ENCODE results near the gene TMEM86A.
"Not testable (repeated sequence)": the region's sequence is repeated elsewhere in the genome, so short reads cannot be mapped to it uniquely, and the experiment has no call there.

The TMEM86A gene, protein sequence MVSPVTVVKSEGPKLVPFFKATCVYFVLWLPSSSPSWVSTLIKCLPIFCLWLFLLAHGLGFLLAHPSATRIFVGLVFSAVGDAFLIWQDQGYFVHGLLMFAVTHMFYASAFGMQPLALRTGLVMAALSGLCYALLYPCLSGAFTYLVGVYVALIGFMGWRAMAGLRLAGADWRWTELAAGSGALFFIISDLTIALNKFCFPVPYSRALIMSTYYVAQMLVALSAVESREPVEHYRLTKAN

DNA sequence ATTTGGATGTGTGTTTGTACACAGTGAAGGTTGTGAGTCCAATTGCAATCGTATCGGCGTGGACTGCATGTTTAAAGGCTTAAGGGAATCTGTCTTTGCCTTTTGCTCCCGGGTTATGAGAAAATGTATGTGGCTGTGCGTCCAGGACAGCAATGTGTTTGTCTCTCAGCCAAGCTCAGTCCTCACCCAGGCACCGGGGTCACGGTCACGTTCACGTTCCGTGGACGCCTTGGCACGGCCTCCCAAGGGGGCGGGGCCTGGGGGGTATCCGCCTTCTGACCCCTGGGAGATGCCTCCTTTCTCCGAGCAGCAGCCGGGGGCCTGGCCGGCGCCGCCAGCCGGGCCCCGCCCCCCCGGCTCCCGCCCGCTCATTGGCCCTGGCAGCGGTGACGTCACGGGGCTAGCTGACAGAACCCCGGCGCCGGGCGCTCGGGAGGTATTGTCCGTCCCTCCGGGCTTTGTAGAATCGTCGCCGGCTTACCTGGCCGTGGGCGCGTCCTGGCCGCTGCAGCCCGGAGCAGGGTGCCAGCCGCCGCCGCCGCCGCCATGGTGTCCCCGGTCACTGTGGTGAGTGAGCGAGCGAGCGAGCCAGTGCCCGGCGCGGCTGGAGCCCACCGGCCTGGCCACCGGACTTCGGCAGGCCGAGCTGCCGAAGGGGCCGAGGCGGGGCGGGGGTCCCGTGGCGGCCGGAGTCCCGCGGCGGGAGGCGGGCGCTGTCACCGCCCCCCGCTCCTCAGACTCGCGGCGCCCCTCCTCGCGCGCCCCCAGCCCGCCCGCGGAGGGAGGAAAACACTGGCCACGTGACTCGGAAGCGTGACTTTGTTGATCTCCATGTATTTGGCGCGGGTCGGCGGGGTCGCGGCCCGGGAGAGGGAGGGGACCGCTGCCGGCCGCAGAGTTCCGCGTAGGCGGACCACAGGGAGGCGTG is at the start of gene TMEM86A:
TSS of gene TMEM86A (plus strand) at position 439 of the 928 bp plus-strand sequence. CDS start at position 547, 108 bp downstream.
- DNase-seq, result peak; percentile 93

DNA sequence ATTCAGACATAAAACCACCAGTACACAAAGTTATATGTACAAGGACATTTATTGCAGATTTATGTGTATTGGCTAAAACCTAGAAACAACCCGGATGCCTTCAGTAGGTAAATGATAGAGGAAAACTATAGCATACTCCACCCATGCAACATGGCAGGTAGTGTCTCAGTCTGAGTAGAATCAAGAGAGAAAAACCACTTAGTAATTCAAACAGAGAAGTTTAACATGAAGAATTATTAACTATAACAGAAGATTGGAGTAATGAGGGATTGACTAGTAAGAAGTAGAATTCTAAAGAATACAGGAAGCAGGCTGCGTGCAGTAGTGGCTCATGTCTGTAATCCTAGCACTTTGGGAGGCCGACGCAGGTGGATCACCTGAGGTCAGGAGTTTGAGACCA is 48.2 kb upstream of the TMEM86A start:
- DNase-seq, result no peak

DNA sequence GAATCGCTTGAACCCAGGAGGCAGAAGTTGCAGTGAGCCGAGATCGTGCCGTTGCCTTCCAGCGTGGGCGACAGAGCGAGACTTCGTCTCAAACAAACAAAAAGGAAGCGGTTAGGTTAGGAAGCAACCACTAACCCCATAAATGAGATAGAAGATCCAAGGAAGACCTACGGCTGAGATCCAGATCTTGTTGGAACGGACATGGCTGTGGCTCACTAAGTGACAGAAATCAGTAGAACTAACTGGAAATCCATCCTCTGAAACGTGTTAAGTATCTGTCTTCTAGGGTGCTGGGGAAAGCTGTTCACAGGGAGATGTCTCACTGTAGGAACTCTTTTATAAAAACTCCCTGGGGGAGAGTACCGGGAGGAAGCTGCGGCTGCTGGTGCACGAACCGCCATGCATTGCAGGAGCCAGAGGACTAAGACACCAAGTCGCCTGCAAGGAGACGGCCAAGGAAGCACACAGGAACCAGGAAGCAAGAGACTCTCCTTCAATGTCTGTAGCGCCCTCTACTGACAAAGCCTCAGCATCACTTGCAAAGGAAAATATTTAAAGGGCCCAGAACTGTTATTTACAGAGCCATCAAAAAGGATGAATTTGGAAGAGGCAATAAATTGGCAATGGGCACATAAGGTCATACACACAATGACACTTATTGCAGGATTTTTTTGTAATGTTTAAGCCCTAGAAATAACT is 47.6 kb upstream of the TMEM86A start:
- peak; percentile 59 for DNase-seq

DNA sequence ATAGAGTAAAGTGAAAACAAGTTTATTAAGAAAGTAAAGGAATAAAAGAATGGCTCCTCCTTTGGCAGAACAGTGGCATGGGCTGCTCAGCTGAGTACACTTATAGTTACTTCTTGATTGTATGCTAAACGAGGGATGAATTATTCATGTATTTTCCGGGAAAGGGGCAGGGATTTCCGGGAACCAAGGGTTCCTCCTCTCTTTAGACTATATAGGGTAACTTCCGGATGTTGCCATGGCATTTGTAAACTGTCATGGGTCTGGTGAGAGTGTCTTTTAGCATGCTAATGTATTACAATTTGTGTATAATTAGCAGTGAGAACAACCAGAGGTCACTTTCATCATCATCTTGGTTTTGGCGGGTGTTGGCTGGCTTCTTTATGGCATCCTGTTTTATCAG is 40.9 kb upstream of the TMEM86A start:
- DNase-seq, result no peak

DNA sequence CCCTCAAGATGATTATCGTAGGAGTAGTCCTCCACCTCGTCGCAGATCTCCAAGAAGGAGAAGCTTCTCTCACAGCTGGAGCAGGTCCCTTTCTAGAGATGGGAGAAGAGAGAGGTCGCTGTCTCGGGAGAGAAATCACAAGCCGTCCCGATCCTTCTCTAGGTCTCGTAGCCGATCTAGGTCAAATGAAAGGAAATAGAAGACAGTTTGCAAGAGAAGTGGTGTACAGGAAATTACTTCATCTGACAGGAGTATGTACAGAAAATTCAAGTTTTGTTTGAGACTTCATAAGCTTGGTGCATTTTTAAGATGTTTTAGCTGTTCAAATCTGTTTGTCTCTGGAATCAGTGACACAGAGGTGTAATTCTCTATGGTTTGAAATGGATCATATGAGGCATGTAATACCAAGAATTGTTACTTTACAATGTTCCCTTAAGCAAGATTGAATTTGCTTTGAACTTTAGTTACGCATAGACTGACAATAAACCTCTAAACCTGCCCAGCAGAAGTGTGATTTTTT is 33.2 kb upstream of the TMEM86A start:
- not testable (repeated sequence) for DNase-seq

DNA sequence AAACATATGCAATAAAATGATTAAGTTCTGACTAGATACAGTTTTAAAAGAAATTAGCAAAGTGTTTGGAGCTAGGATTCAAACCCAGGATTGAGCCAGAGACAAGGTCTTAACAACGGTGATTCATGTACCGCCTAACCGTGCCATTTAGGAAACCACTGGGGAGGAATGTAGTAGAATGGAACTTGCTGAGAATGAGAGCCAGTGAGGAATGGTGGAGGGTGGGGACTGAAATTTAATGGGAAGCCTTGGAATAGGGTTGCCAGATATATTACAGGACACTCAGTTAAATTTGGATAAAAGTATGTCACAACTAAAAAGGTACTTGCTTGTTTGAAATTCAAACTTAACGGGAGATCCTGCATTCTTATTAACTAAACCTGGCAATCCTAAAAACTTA is 30.4 kb upstream of the TMEM86A start:
- DNase-seq, result no peak

DNA sequence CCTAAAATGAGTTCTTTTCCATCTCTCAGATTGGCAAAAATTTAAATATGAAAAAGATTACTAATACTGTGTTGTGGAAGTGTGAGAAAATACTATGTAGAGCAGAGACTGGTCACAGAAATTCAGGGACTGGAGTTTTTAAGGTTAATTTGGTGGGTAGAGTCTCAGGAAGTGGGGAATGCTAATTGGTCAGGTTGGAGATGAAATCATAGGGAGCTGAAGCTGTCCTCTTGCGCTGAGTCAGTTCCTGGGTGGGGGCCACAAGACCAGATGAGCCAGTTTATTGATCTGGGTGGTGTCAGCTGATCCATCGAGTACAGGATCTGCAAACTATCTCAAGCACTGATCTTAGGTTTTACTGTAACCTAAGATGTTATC is 29.4 kb upstream of the TMEM86A start:
- DNase-seq, result no peak

DNA sequence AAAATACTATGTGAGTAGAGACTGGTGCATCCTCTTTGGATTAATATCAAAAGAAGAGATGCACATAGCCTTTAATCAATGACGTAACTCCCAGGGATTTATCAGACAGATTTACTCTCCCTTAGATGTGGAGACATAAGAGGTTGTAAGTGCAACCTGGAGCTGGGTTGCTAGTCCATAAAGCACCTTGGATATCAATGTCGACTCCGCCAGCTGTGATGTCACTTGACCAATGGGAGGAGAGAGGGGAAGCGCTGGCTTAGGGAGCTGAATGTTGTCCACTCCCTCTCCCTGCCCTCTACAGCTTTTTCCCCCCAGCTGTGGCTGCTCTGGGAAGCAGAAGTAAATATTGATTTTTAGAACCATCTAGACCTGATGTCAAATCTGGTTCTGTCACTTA is 28.9 kb upstream of the TMEM86A start:
- DNase-seq, result no peak

DNA sequence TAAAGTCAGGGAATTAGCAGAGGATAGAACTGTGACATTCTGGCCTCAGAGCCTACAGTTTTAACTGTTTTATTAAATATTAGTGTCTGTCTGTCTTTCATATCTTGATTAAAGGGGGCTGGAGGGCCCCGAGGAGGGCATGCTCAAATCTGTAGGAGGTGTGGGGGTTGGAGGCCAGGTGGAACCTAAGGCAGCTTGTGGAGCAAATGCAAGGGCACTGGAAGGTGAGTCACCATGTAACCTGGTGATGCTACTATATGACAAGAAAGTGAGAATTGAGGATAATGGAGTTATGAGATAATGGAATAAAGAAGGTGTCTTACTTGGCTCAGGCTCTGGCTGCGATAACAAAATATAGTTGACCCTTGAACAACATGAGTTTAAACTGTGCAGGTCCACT is 27.3 kb upstream of the TMEM86A start:
- peak; percentile 41 for DNase-seq

DNA sequence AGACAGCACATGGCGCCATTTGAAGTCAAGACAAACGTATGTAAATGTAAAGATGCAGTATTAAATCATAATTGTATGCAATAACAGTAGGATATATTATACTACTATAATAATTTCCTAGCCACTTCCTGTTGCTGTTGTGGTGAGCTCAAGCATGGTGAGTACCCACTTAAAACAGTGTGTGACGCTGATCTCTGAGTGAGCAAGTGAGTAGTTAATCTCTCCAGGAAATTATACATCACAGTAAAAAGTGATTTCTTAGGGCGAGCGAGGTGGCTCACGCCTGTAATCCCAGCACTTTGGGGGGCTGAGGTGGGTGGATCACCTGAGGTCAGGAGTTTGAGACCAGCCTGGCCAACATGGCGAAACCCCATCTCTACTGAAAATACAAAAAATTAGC is 26.4 kb upstream of the TMEM86A start:
- peak; percentile 35 for DNase-seq

DNA sequence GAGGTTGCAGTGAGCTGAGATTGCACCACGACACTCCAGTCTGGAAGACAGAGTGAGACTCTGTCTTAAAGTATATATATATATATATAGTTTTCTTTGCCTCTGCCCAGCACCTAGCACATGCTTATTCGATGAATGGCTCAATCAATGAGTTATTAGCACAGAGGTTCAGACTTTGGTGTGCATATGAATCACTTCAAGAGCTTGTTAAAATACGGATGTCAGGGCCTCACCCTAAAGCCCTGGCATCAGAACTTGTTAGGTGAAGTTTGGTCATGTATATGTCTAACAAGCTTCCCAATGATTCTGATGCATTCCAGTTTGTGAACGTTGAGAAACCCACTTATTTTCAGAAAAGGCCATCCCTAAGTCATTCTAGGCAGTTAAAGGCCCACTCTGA is 21.8 kb upstream of the TMEM86A start:
- DNase-seq, result no peak

DNA sequence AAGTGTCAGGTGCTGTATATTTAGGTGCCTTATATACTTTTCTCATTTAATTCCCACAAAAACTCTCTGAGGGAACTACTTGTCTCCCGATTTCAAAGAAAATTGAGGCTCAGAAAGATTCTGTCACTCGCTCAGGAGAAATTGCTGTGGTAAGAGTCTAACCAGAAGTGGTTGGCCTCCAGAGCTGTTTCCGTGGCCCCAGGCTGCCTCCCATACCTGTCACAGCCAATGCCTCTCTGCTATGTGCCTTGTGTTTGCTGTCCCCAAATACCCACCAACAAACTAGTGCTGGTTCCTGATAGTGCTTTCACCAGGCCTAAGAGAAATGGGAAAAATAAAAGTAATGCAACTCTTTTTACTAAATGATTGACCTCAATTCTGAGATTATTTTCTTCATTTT is 21.0 kb upstream of the TMEM86A start:
- no peak for DNase-seq

DNA sequence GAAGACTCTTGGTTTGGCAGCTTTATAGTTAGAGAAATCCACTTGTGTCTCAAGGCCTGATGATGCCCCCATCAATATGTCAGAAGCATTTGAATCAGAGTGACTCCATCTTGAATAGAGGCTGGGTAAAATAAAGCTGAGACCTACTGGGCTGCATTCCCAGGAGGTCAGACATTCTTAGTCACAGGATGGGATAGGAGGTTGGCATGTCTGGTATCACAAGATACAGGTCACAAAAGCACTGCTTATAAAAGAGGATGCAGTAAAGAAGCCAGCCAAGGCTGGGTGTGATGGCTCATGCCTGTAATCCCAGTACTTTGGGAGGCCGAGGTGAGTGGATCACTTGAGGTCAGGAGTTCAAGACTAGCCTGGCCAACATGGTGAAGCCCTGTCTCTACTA is 16.6 kb upstream of the TMEM86A start:
- not testable (repeated sequence) for DNase-seq

DNA sequence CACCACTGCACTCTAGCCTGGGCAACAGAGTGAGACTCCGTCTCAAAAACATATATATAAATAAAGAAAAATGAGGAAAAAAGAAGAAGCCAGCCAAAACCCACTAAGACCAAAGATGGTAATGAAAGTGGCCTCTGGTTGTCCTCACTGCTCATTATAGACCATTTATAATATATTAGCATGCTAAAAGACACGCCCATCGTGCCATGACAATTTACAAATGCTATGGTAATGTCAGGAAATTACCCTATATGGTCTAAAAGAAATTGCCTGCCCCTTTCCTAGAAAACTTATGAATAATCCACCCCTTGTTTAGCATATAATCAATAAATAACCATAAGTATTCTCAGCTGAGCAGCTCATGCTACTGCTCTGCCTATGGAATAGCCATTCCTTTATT is 16.1 kb upstream of the TMEM86A start:
- no peak for DNase-seq

DNA sequence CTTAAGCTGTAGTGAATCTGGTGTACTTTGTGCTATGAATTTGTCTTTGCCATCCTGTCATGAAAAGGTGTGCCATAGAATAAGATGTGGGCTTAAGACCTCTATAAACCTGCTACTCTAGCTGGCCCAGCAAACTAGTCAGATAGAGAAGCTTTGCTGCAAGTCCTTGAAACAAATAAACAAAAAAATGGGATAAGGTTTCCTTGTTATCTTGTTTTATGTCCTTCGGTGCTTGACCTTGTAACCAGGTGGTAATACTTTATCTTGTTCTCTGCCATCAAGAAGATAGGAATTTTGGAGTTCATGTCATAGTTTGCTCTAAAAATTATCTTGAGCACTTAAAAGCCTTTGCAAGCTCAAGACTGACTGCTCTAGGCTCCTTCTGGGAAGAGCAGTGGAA is 14.3 kb upstream of the TMEM86A start:
- no peak for DNase-seq

DNA sequence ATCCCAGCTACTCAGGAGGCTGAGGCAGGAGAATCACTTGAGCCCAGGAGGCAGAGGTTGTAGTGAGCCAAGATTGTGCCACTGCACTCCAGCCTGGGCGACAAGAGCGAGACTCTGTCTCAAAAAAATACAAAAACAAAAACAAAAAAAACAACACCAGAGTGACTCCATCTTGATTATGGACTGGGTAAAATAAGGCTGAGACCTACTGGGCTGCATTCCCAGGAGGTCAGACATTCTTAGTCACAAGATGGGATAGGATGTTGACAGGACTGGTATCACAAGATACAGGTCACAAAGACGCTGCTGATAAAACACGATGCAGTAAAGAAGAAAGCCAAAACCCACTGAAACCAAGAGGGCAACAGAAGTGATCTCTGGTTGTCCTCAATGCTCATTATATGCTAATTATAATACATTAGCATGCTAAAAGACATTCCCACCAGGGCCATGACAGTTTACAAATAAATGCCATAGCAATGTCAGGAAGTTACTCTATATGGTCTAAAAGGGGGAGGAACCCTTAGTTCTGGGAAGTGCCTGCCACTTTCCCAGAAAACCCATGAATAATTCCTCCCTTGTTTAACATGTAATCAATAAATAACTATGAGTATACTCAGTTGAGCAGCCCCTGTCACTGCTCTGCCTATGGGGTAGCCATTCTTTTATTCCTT is 7.0 kb upstream of the TMEM86A start:
- not testable (repeated sequence) for DNase-seq

DNA sequence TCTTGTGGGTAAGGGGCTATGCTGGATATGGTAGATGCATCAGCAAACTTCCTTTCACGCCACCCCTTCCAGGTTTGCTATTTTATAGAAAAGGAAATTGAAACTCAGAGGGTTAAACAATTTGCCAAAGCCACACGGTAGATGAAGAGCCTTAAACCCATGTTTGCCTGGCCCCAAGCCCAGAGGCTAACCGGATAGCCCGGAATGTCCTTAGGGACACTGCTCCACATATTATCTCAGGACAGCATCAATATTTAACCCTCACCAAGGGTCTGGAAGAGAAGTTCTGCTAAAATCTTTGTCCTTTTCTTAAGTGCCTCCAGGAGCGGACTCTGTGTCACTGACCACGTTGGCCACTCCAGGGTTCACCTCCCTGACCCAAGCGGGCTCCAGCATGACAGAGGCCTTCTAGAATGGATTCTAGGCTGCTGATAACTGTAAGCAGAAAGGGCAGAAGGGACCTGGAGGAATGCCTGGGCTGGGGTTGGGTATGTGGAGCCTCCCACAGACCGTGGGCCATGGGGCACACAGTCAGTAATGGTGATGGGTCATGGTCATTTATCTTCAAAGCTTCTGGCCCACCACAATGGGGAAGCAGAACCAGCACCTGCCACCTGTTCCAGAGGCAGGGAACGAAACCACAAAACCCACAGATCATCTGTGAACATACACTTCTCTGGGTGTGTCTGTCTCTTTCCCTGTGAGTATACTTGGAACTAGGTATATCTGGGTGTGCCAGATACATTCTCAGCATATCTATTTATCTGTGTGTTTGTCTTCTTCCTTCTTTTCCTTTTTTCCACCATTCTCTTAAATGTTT is 5.4 kb upstream of the TMEM86A start:
- no peak for DNase-seq

DNA sequence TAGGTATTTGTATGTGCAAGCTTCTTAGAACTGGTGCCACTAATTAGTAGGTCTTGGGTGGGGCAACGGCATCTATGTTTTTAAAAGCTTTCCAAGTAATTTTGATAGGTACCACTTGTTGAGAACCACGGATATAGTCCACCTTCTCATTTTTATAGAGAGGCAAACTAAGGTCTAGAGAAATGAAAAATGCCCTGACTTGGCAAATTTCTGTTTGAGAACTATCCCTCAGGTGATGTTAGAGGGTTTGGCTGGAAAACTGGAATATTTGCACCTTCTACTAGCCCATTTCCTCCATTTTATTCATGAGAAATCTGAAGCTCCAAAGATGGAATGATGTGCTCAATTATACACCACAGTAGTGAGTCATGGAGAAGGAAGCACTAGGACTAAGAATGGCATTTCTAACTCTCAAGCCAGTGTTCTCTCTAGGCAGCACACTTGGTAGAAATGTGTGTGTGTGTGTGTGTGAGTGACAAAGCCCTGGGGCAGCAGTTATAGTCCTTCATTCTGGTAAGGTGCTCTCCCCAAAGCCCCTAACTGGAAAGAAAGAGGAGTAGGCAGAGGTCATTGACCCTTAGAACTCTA is 1.8 kb upstream of the TMEM86A start:
- no peak for DNase-seq

DNA sequence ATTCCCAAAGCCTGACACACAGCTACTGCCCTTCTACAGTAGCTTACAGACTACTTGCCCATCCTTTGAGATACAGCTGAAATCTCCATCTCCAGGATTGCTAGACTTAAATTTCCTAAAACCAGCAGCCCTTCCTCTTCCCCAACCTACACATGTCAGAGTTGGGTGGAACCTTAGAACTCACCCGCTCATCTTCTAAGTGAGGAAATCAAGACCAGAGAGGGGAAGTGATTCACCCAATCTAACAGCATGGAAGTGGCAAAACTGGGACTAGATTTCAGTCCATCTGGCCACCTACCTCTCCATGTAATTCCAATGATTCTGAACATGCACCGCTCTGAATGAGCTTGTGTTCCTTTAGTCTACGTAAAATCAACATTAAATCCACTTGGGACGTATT is 1.0 kb upstream of the TMEM86A start:
- DNase-seq, result no peak

DNA sequence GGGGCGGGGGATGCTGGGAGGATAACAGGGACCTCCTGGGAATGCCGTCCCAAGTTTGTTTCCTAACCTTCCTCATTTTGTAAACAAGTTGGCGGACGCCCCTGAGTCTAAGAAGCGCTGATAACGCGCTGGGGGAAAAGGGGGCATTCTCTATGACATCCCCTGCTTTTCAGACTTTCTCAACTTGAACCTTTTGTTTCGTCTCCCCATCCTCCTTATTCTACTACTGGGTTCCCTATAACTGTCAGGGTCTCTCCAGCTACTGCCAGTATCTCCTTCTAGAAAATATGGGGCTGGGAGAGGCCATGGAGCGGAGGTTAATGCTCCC is 654 bp downstream of the TMEM86A start:
- DNase-seq, result no peak

DNA sequence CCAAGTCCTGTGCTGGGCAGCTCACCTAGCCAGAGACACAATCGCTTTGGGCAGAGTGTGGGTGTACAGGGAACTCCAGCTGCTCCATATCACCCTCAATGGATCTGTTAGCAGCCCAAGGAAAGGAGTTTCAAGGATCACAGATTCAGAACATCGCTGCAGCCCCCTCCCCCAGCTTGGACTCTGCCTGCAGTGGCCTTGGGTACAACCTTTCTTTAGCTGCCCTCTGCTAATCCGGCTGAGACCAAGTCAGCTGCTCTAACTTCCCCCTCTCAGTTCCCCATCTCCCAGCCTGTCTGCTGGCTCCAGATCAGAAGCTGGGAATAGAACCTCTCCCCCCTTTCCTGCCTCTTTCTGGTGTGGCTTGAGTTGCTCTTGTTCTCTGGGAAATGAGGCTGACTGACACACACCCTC is 1.3 kb downstream of the TMEM86A start:
- DNase-seq, result no peak

DNA sequence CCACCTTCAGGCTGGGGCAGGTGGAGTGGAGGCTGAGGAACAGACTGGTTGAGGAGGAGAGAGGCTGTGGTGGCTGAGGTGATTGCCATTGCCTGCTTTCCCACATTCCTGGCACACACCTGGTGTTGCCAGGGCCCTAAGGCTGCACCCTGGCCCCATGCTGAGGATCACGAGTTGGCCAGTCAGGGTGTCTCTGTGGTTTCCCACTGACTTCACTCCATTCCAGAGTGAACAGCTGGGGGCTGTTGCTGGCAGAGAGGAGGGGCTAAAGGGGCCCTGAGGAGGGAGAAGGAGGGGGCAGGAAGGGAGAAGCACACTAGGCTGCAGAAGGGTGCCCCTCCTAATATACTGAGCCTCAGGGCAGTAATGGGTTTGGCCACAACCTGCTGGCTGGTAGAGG is 1.8 kb downstream of the TMEM86A start:
- no peak for DNase-seq
